Peyer's patch (tissue), 4 donors: ENCODE results near the gene ACTR5. TPM values are rescaled to one million over a fixed set of nuclear protein-coding genes. Genes with fewer than 3 reads are reported as not detected.
A peak's percentile ranks its signal among the peaks of the same experiment; 100 is the strongest.

ENCODE experiments used
- DNase-seq, 3 donors: peaks; one replicate each; pipeline ENCODE4 v3.0.0-alpha.2; 2017 to 2019
- H3K27ac ChIP-seq, 4 donors: fragments of 200-600 bp; sonication (generic); one replicate each; pipeline ENCODE4 v1.5.1; 2016 to 2019
- H3K27me3 ChIP-seq, 2 donors: fragments of 200-600 bp; sonication (generic); one replicate each; pipeline ENCODE4 v1.5.1; 2019
- H3K36me3 ChIP-seq, 3 donors: fragments of 200-600 bp; sonication (generic); one replicate each; pipeline ENCODE4 v1.5.1; 2016 to 2019
- H3K4me1 ChIP-seq, 4 donors: fragments of 200-600 bp; sonication (generic); one replicate each; pipeline ENCODE4 v1.5.1; 2016 to 2019
- H3K4me3 ChIP-seq, 4 donors: fragments of 200-600 bp; sonication (generic); 1 replicate in 3 of 4; 2 replicates in 1 of 4; pipeline ENCODE4 v1.5.1; 2016 to 2019; ENCODE audit warnings: mild to moderate bottlenecking in 1 of 4
- H3K9me3 ChIP-seq, 4 donors: fragments of 200-600 bp; sonication (generic); one replicate each; pipeline ENCODE4 v1.5.1; 2016 to 2019; ENCODE audit warnings: mild to moderate bottlenecking in 1 of 4
- CTCF ChIP-seq, 6 experiments: fragments of 450-650 bp in 4 of 6; fragments of 200-600 bp in 2 of 6; sonication (generic) in 1 of 6; IDR thresholded peaks; one replicate each; pipeline ENCODE4 v1.5.1; 2017 to 2019; ENCODE audit warnings: antibody characterized with exemption in 6 of 6, mild to moderate bottlenecking in 3 of 6, moderate library complexity in 1 of 6
- POLR2A ChIP-seq, 2 donors: fragments of 450-650 bp; IDR thresholded peaks; one replicate each; pipeline ENCODE4 v1.5.1; 2017; ENCODE audit warnings: antibody characterized with exemption in 2 of 2, mild to moderate bottlenecking in 2 of 2, moderate library complexity in 2 of 2
- total RNA-seq, 4 donors: library from RNA; depleted of rRNA; stranded (reverse); fragments of >200 nt; gene quantifications; one replicate each; pipeline ENCODE4 v1.1.0, GENCODE V29; 2016

ACTR5 gene
- total RNA-seq, 4 donors from 2014 or later = 5.1 to 32.2 (median 11.0) TPM

DNA sequence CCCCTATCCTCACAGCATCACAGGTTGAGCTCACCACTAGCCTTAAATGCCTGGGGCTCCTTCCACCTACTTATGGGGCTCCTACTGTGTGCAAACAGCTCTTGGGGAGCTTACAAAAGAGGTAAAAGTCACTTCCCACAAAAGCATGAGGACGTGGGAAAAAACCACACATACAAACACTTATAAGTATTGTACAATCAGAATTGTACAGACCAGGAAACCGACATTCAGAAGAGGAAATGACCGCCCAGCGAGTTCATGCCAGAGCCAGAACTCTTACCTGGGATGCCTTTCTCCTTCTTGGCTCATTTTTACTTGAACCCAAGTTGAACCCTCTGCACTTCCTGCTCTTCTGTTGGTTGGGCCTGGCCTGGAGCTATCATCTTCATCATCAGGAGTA, 50.9 kb downstream of the ACTR5 start:
- Histone ChIP-seq H3K36me3 (no peaks in the 10 kb centered on the region), H3K4me3 (no peak overlapping the region), H3K27ac (no peak overlapping the region), H3K9me3 (no peaks in the 10 kb centered on the region), H3K27me3 (no peaks in the 10 kb centered on the region), H3K4me1 (peaks cover 0 to under 1% (median 0%) of the 10 kb centered on the region in 4 donors)
- peak in 1 of 3 donors; percentile 44 for DNase-seq
- TF ChIP-seq CTCF (IDR thresholded peaks at IDR 0.05) (no peak), POLR2A (IDR thresholded peaks at IDR 0.05) (no peak)

- Histone ChIP-seq H3K9me3 (no peaks in the 10 kb centered on the region), H3K36me3 (no peaks in the 10 kb centered on the region), H3K27ac (no peak overlapping the region), H3K27me3 (peaks cover 0 to 4% of the 10 kb centered on the region in 2 donors), H3K4me3 (no peak overlapping the region), H3K4me1 (peaks cover 0 to 6% (median 1%) of the 10 kb centered on the region in 4 donors)
- DNase-seq = no peak
- TF ChIP-seq POLR2A (IDR thresholded peaks at IDR 0.05) = no peak
- TF ChIP-seq CTCF (IDR thresholded peaks at IDR 0.05) = no peak
These were observed 52.6 kb downstream of the ACTR5 start for GRCh38 chr20:38800882-38801281.

DNA sequence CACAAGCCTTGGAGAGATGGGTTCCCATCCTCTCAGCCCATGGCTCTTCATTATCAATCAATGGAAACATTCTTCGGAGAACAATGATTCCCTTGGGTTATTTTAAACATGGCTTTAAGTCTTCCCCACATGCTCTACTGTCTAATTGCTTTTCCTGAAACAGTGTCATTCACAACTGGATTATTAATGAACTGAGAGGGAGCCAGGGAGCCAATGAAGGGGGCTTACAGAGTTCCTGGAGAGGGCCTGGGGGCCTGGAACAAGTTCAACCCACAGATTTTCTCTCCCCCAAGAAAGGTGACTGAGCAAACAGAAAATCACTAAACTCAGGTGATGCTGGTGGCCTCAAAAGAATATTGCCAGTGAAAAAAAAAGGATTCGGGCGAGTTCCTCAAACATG, 56.0 kb downstream of the ACTR5 start:
- Histone ChIP-seq H3K27me3 (peaks cover 0 to 10% of the 10 kb centered on the region in 2 donors), H3K4me1 (peaks cover 0 to 22% (median 16%) of the 10 kb centered on the region in 4 donors), H3K36me3 (no peaks in the 10 kb centered on the region), H3K9me3 (no peaks in the 10 kb centered on the region), H3K27ac (peak overlapping the region; percentile 82 to 96 (median 88)), H3K4me3 (no peak overlapping the region)
- peak in 1 of 3 donors; percentile 9 for DNase-seq
- TF ChIP-seq CTCF (IDR thresholded peaks at IDR 0.05) (no peak), POLR2A (IDR thresholded peaks at IDR 0.05) (no peak)

- Histone ChIP-seq H3K4me3 (peak overlapping the region; percentile 61 to 87 (median 78)), H3K36me3 (no peaks in the 10 kb centered on the region), H3K27ac (peak overlapping the region; percentile 82 to 96 (median 88)), H3K4me1 (peaks cover 0 to 24% (median 18%) of the 10 kb centered on the region in 4 donors), H3K9me3 (no peaks in the 10 kb centered on the region), H3K27me3 (peaks cover 0 to 10% of the 10 kb centered on the region in 2 donors)
- DNase-seq = peak; percentile 55 to 93 (median 90)
- TF ChIP-seq POLR2A (IDR thresholded peaks at IDR 0.05) = no peak
- no peak for TF ChIP-seq CTCF (IDR thresholded peaks at IDR 0.05)
These were observed 56.6 kb downstream of the ACTR5 start for GRCh38 chr20:38804682-38805501.

DNA sequence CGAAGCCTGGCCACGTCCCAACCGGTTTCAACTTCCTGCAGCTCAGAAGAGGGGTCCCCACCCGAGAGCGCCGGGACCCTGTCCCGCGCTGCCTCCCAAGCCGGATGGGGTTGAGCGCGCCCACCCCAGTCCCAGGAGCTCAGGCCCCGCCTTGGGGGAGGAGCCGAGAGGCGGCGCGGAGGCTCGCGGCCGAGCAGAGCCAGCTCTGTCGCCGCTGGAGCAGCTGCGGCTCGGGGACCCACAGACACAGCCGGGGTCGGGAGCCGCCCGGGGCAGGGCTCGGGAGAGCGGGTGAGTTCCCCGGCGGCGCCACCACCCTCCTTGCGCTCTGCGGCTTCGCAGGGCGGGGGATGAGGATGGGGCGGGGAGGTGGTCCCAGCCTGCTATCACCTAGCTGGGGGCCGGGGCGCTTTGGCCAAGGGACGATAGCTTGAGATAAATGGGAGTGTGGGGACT, 57.3 kb downstream of the ACTR5 start, which contains the start of gene PPP1R16B:
Gene PPP1R16B, plus strand, starts transcription at position 196 of the 456 bp plus-strand sequence. CDS start 30,229 bp downstream, outside the sequence.
- TF ChIP-seq POLR2A (IDR thresholded peaks at IDR 0.05) = peak; percentile 40 to 42
- no peak for TF ChIP-seq CTCF (IDR thresholded peaks at IDR 0.05)
- Histone ChIP-seq H3K4me3 (peak within 1 kb of the TSS; percentile 61 to 87 (median 78)), H3K9me3 (no peaks in the 10 kb centered on the region), H3K36me3 (no peaks in the 10 kb centered on the region), H3K4me1 (peaks cover 0 to 28% (median 18%) of the 10 kb centered on the region in 4 donors), H3K27ac (peak within 1 kb of the TSS; percentile 82 to 96 (median 88)), H3K27me3 (peaks cover 0 to 10% of the 10 kb centered on the region in 2 donors)
- DNase-seq = peak; percentile 70 to 91 (median 88)
